HG02610 (cell line): ENCODE measurements around the gene ATP8B1.
"Not testable (repeated sequence)": the region's sequence is repeated elsewhere in the genome, so short reads cannot be mapped to it uniquely, and the experiment has no call there.

Experiments
- ATAC-seq: cut with Tn5 transposase; IDR thresholded peaks from one replicate; pipeline ENCODE4 v1.9.1; 2021; ENCODE audit warnings: mild to moderate bottlenecking, moderate library complexity; ENCODE audit not compliant: unreplicated experiment

Gene ATP8B1

DNA sequence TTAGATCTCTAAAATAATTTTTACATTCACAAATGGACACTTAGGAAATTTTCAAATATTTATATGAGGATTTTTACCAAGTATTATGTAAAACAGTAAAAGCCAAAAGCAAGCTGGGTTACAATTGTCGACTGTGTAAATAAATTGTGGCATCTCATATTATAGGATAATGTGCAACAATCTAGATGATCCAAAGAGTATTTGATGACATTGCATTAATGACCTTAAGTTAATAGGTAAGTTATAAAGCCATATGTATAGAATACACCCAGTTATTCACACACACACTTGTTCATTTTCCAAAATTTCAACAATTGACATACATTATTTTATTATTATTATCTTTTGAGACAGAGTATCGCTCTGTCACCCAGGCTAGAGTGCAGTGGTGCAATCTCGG, 69.3 kb downstream of the ATP8B1 start:
- ATAC-seq, result no peak

DNA sequence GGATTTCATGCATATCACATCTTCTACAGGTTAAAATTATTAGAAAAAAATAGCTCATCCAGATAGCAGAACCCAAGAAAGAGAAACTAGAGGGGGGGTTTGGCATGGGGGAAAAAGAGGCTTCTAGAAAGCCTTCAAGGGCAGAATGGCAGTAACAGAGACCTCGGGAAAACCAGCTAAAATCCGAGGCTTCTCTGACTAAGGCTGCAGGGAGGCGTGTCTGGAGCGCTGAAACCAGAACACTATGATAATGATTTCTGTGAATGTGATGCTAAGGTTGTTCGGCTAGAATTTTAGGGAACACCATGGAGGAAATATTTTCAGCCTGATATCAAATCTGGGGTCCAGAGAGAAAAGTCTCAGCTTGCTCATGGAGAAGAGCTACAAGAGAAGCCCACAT, 73.0 kb downstream of the ATP8B1 start:
- ATAC-seq, result no peak

DNA sequence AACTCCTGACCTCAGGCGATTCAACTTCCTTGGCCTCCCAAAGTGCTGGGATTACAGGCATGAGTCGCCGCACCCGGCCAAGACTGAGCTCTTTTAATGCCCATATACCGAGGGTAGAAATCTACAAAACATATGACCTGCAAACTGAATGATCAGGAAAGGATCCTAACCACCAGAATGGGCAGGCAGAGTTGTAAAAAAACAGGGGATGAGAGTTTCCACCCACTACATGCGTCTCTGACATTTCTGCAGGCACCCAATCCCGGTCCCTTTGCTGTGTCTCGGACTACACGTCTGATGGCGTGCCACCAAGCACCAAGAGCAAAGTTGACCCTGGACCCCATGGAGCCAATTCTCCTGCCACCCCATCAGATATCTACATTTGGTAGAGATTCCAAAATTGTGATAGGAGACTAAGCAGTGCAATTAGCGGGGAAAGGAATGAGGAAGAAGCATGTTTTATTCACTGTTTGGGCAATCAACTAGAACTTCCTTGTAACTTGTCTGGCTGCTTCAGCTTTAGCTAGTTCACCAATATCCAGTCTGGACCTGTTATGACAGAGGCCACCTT, 74.1 kb downstream of the ATP8B1 start:
- ATAC-seq, result no peak

DNA sequence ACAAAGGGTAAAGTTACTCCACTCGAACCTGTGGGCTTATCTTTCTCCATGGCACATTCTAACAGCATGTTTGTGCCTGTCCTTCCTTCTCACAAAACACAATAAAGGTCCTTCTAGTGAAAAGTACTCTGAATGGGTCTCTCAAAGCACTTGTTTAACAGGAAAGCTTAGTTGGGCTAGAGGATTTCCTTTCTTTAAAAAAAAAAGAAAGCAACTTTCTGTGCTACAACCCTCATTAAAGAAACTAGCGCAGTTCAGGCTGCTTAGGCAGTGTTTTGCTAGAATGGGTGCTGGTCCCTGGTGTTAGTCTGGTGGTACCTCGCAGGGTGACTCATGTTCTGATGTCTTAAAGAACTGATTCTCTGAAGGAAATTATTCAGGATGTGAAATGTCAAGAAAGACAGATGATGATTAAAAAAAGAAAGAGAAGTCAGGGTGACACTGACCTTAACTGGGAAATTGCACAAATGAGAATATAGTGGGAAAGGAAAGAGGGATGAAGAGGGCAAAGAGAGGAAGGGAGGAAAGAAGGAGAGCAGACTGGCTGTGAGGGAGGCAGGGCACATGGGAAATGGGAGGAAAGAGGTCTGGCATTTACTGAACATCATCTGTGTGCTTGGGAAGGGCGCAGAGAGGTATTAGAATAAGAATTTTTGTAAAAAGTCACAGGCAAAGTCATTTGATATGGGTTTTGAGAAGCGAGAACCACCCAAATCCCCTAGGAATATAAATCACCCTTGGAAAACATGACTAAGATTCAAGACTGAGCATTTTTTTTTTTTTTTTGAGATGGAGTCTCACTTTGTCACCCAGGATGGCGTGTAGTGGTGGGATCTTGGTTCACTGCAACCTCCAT, 74.9 kb downstream of the ATP8B1 start:
- ATAC-seq, result no peak

DNA sequence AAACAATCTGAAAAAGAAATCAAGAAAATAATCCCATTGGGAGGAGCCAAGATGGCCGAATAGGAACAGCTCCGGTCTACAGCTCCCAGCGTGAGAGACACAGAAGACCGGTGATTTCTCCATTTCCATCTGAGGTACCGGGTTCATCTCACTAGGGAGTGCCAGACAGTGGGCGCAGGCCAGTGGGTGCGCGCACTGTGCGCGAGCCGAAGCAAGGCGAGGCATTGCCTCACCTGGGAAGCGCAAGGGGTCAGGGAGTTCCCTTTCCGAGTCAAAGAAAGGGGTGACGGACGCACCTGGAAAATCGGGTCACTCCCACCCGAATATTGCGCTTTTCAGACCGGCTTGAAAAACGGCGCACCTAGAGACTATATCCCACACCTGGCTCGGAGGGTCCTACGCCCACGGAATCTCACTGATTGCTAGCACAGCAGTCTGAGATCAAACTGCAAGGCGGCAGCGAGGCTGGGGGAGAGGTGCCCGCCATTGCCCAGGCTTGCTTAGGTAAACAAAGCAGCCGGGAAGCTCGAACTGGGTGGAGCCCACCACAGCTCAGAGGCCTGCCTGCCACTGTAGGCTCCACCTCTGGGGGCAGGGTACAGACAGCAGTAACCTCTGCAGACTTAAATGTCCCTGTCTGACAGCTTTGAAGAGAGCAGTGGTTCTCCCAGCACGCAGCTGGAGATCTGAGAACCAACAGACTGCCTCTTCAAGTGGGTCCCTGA, 83.7 kb downstream of the ATP8B1 start:
- ATAC-seq, result not testable (repeated sequence)

DNA sequence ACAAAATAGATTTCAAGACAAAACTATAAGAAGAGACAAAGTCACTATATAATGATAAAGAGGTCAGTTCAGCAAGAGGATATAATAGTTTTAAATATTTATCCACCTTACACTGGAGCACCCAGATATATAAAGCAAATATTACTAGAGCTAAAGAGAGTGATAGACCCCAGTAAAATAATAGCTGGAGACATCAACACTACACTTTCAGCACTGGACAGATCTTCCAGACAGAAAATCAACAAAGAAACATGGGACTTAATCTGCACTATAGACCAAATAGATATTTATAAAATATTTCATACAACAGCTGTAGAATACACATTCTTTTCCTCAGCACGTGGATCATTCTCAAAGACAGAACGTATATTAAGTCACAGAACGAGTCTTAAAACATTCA, 86.6 kb downstream of the ATP8B1 start:
- no peak for ATAC-seq

DNA sequence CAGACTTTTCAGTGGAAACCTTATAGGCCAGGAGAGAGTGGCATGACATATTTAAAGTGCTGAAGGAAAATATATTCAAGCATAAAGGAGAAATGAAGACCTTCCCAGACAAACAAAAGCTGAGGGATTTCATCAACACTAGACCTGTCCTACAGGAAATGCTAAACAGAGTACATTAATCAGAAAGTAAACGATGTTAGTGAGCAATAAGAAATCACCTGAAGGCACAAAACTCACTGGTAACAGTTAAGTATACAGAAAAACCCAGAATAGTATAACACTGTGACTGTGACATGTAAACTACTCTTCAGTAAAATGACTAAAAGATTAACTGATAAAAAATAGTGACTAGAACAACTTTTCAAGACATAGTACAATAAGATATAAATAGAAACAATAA, 87.4 kb downstream of the ATP8B1 start:
- no peak for ATAC-seq

DNA sequence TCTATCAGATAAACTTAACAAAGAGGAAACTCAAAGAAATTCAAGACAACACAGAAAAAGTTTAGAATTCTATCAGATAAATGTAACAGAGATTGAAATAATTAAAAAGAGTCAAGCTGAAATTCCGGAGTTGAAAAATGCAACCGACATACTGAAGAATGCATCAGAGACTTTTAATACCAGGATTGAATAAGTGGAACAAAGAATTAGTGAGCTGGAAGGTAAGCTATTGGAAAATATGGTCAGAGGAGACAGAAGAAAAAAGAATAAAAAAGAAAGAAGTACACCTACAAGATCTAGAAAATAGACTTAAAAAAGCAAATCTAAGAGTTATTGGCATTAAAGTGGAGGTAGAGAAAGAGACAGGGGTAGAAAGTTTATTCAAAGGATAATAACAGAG, 88.0 kb downstream of the ATP8B1 start:
- no peak for ATAC-seq

DNA sequence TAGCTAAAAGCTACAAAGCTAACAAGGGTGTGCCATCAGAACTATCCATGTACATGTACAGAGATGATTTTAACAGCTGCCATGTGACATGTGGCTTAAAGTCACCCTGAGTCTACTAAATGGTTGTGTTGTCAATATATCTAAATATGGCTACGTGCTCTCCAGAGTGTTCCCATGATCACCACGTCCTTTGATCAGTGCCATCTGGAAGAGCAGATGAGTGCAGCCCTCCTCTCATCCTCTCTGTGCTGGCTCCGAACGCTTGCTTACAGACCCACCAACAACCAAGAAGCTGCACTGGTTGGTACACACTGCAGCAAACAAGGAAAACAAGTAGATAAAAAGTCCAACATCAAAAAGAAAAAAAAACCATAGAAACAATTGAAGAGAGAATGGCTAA, 92.9 kb downstream of the ATP8B1 start:
- ATAC-seq, result no peak

DNA sequence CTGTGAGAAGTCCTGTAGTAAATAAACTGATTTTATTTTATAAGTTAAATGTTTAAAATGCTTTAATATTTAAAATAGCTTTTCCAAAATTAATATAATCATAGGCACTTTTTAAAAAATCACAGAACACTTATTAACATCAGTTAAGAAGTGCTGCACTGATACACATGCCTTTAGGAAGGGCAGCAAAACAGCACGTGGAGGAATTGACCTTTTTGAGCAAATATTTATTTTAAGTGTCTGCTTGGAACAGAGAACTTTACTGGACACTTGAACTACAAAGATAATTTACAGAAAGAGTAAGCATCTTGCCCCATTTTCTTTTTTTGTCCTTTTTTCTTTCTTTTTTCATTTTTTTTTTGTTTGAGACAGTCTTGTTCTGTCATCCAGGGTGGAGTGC, 93.8 kb downstream of the ATP8B1 start:
- no peak for ATAC-seq

DNA sequence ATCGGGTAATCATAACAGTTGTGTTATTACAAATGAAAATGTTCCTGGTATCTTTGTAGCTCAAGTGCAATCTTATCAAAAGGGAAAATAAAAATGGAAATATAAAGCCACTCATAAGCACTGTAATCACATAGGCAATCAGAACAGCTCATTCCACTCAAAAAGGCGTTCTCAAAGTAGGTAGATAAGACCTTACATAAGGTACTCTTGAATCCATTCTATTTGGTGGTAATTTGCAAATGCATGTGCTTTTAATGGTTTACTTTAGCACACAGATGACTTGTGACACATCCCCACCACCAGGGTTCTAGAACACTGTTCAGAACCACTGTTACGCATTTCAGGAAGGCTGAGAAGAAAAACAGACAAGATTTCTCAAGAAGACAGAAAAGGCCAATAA, 94.8 kb downstream of the ATP8B1 start:
- no peak for ATAC-seq

DNA sequence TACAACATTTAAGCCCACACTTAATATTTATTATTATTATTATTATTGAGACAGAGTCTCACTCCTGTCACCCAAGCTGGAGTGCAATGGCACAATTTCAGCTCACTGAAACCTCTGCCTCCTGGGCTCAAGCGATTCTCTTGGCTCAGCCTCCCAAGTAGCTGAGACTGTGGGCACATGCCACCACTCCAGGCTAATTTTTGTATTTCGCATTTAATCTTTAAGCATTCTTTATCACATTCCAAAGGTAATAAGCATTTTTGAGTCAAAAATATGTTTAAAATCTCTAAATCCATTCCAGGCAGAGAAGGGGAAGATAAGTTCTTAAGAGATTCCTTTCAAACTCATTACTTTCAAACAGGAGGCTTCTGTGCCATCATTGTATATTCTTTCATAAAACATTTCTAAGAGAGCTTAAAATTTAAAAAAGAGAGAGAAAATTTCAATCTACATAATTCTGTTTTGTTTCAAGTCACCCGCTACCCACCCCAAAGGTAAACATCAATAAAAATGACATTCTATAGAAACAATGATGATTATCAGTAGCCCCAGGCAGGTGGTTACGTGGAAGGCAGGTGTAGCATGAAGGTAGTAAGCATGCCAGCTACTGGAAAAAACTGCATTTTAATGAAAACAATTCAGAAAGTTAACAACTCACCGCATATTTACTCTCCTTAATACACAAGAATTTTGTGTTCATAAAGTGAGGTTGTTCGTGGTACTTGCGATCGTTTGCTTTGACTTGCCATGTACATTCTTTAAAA, 97.1 kb downstream of the ATP8B1 start:
- ATAC-seq, result no peak

DNA sequence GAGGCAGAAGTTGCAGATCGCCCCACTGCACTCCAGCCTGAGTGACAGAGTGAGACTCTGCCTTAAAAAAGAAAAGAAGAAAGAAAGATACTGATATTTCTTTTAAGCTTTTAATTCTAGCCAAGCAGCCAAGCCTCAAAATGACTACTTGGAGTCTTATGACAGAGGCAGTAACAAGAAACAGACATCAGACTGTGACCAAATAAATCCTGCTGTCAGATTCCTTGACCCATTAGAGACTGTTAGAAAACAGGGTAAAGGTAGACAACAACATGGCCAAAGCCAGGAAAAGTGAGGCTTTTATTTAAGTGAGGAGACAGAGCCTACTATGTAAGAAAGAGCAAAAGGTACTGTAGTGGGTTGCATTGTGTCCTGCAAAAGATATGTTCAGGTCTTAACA, 98.1 kb downstream of the ATP8B1 start:
- no peak for ATAC-seq

DNA sequence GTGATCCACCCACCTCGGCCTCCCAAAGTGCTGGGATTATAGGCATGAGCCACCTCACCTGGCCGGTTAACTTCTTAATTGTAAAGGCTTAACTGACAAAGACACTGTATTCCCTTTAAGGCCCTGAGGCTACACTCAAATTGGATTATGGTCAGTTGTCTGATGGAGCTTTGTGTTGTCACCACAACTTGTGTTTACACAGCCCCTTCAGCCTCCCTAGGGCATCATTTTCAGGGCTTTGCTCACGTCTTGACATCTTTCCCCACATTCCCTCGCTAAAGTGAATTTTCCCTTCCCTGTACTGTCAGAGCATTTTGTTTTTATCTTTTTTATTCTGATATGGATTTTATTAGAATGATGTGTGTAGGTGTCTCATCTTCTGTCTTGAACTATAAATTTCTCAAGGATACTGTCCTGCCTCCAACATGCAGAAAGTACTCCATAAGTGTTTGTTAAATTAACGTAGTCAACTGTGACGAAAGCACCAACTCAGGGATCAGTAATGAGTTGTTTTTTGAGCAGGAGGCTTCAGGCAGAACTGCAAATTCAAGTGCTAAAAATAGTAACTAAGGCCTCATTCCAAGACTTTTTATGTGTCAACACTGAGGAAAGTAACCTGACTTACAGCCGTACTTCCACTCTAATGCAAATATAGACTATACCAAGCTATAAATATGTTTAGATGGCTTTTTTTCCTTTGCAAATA, 104.4 kb downstream of the ATP8B1 start:
- no peak for ATAC-seq

DNA sequence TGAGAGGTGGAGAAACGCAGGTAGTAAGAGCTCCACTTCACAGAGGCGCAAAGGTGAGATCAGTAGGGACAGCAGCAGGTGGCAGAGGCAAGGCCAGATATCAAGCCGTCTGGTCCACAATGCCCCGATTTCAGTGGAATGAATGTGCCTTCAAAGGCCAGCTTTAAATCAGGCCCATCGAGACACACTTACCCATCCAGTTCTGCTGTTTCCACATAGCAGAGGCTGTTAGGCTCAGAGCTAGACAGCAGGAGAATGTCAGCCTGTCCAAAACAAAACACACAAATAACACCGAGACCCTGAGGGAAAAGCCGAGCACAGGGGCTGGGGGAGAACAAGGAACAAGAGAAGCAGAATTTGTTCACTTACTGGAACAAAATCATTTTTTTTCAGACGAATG, 105.7 kb downstream of the ATP8B1 start:
- ATAC-seq, result no peak

DNA sequence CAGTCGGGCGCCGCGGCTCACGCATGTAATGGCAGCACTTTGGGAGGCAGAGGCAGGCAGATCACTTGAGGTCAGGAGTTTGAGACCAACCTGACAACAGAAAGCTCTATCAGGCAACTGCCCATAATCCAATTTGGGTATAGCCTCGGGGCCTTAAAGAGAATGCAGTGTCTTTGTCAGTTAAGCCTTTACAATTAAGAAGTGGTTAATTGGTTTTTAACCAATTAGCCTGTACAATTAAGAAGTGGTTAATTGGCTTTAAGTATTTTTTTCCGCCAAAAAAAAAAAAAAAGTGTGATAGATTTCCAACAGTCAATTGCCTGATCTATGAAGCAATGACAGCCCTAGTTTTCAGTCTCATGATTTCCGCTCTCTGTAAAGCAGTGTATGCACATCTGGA, 106.8 kb downstream of the ATP8B1 start:
- ATAC-seq, result no peak

DNA sequence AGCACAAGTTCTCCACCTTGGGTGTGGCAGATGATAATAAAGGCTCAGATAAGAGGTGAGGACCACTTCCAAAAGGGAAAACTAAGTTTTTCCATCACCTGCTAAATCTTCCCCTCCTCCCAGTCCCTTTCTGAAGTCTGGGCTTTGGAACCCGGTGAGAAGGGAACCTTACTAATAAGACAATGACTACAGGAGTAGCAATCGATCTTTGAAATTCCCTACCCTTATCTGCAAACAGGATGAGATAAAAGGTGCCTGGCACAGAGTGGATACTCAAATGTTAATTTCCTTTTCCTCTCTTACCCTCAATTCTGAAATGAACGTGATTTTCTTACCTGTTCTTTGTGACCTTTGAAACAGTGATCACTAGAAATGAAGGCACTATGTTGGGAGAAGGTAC, 111.8 kb downstream of the ATP8B1 start:
- no peak for ATAC-seq

DNA sequence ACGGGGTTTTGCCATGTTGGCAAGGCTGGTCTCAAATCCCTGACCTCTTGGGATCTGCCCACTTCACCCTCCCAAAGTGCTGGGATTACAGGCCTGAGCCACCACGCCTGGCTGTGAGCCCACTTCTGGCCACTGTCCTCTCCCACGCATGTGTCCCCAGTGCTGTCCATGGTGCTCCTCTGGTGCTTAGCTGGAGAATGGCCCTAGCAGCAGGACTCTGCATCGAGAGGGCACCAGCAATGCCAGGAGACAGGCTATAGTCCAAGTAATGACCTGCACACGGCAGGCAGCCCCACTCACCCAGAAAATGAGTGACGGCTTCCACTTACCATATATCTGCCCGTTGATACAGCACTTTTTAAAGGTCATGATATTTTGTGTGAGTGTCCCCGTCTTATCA, 115.1 kb downstream of the ATP8B1 start:
- no peak for ATAC-seq

DNA sequence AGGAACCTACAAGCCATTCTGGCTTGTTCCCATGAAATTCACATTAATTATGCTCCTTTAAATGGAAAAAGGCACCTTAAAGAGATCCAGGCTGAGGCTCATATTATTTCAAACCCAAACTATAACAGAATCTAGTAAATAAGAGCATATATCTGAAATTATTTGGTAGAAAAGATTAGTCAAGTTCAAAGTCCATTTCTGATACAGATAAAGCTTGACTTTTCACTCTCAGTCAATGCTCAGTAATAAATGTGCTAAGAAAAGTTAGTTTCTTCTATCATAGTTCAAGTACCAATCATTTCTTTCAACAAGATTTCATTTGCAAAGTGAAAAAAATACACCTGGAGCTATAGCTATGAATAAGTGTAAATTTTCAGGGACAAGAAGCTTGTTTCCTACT, 119.6 kb downstream of the ATP8B1 start:
- ATAC-seq, result no peak

DNA sequence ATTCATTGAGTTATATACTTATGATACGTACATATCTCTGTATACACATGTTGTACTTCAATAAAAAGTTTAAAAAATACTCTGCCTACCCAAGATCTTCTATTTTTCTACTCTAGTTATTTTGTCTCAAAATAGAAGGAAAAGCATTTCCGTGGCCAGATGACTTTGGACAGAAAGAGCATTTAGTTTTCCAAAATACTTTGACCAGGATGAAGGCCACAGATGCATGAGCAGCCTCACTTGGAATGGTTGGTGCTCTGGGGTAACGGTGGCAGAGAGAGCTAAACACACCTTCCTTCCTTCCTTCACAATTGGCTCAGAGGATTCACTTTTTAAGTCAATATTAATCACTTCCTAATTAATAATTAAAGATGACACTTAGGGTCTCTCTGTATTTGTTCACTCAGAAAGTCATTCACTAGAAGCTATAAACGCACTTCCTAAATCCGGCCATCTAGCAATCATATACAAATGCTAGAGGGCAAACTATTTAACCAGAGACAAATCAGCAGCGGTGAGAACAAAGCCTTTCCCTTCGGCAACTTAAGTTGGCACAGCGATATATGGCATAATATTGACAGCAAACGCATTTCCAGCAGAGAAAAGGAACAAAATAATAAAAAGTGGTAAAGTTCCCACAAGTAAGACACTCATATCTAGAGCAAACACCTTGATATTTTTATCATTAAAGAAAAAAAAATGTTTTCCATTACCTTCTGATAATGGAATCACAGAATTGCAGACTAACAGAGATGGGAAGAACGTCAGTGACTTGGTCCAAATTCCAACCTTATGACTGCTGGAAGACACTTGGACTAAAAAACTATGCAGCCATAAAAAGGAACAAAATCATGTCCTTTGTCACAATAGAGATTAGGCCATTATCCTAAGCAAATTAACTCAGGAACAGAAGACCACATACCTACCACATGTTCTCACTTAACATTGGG, 125.6 kb downstream of the ATP8B1 start:
- no peak for ATAC-seq
